ENCODE results near the gene JSRP1. TPM values are rescaled to one million over a fixed set of nuclear protein-coding genes. Genes with fewer than 3 reads are reported as not detected.

The JSRP1 gene
- total RNA-seq, 4 donors from 2014 or later: not detected

GRCh38 chr19:2226051-2226839 lies 30.0 kb downstream of the JSRP1 start:
- TF ChIP-seq CTCF (IDR thresholded peaks at IDR 0.05): no peak
- no peak for TF ChIP-seq POLR2A (IDR thresholded peaks at IDR 0.05)
- no peaks in the 10 kb centered on the region for H3K27me3 ChIP-seq
- no peaks in the 10 kb centered on the region for H3K9me3 ChIP-seq
- H3K4me3 ChIP-seq: no peak overlapping the region
- DNase-seq: no peak
- H3K36me3 ChIP-seq: peaks cover 0 to 96% (median 0%) of the 10 kb centered on the region in 3 donors
- peaks cover 0 to 5% (median 2%) of the 10 kb centered on the region in 4 donors for H3K4me1 ChIP-seq
- H3K27ac ChIP-seq: peak overlapping the region in 1 of 4 donors; percentile 75

GRCh38 chr19:2225415-2226050 lies 30.7 kb downstream of the JSRP1 start:
- H3K9me3 ChIP-seq: no peaks in the 10 kb centered on the region
- peaks cover 0 to 99% (median 0%) of the 10 kb centered on the region in 3 donors for H3K36me3 ChIP-seq
- H3K27ac ChIP-seq: peak overlapping the region in 1 of 4 donors; percentile 75
- no peak for DNase-seq
- TF ChIP-seq POLR2A (IDR thresholded peaks at IDR 0.05) (no peak), CTCF (IDR thresholded peaks at IDR 0.05) (no peak)
- no peaks in the 10 kb centered on the region for H3K27me3 ChIP-seq
- no peak overlapping the region for H3K4me3 ChIP-seq
- peaks cover 0 to 5% (median 2%) of the 10 kb centered on the region in 4 donors for H3K4me1 ChIP-seq

- H3K36me3 ChIP-seq: peaks cover 0 to 99% (median 0%) of the 10 kb centered on the region in 3 donors
- no peaks in the 10 kb centered on the region for H3K27me3 ChIP-seq
- peak overlapping the region in 2 of 4 donors; percentile 16 to 75 for H3K27ac ChIP-seq
- DNase-seq: no peak
- no peak overlapping the region for H3K4me3 ChIP-seq
- no peaks in the 10 kb centered on the region for H3K9me3 ChIP-seq
- peaks cover 0 to 5% (median 2%) of the 10 kb centered on the region in 4 donors for H3K4me1 ChIP-seq
- TF ChIP-seq CTCF (IDR thresholded peaks at IDR 0.05) (no peak), POLR2A (IDR thresholded peaks at IDR 0.05) (no peak)
These were observed 31.4 kb downstream of the JSRP1 start for GRCh38 chr19:2224754-2225349.

GRCh38 chr19:2223959-2224358 lies 32.3 kb downstream of the JSRP1 start:
- Histone ChIP-seq H3K27me3 (no peaks in the 10 kb centered on the region), H3K36me3 (peaks cover 0 to 99% (median 0%) of the 10 kb centered on the region in 3 donors), H3K4me3 (no peak overlapping the region), H3K9me3 (no peaks in the 10 kb centered on the region), H3K27ac (peak overlapping the region in 2 of 4 donors; percentile 16 to 75), H3K4me1 (peaks cover 0 to 5% (median 2%) of the 10 kb centered on the region in 4 donors)
- TF ChIP-seq CTCF (IDR thresholded peaks at IDR 0.05) (no peak), POLR2A (IDR thresholded peaks at IDR 0.05) (no peak)
- DNase-seq: peak in 2 of 3 donors; percentile 87 to 89

- H3K27me3 ChIP-seq: no peaks in the 10 kb centered on the region
- H3K27ac ChIP-seq: peak overlapping the region in 2 of 4 donors; percentile 40 to 75
- no peak for DNase-seq
- peaks cover 0 to 98% (median 0%) of the 10 kb centered on the region in 3 donors for H3K36me3 ChIP-seq
- no peaks in the 10 kb centered on the region for H3K9me3 ChIP-seq
- no peak overlapping the region for H3K4me3 ChIP-seq
- H3K4me1 ChIP-seq: peaks cover 0 to 5% (median 2%) of the 10 kb centered on the region in 4 donors
- TF ChIP-seq CTCF (IDR thresholded peaks at IDR 0.05) (no peak), POLR2A (IDR thresholded peaks at IDR 0.05) (no peak)
These were observed 32.8 kb downstream of the JSRP1 start for GRCh38 chr19:2223391-2223790.
